HEK293T (cell line): ENCODE data around the gene QRFP.

ENCODE experiments used
- ARNT ChIP-seq: fragments of 450-650 bp; IDR thresholded peaks from 2 replicates; pipeline ENCODE4 v1.6.1; 2017; ENCODE audit warnings: mild to moderate bottlenecking
- BHLHE40 ChIP-seq: fragments of 450-650 bp; IDR thresholded peaks from 2 replicates; pipeline ENCODE4 v1.6.1; 2016; ENCODE audit warnings: mild to moderate bottlenecking, moderate library complexity, borderline replicate concordance
- FOXA1 ChIP-seq: fragments of 450-650 bp; IDR thresholded peaks from 2 replicates; pipeline ENCODE4 v1.6.1; 2016; ENCODE audit warnings: mild to moderate bottlenecking
- FOXK2 ChIP-seq: fragments of 450-650 bp; IDR thresholded peaks from 2 replicates; pipeline ENCODE4 v1.6.1; 2016; ENCODE audit warnings: mild to moderate bottlenecking
- FOXM1 ChIP-seq: fragments of 450-650 bp; IDR thresholded peaks from 2 replicates; pipeline ENCODE4 v1.6.1; 2017; ENCODE audit warnings: mild to moderate bottlenecking, borderline replicate concordance
- HDGF ChIP-seq: fragments of 450-650 bp; IDR thresholded peaks from 2 replicates; pipeline ENCODE4 v1.6.1; 2017; ENCODE audit warnings: antibody characterized with exemption, borderline replicate concordance
- L3MBTL2 ChIP-seq: fragments of 450-650 bp; conservative IDR thresholded peaks from 2 replicates; pipeline ENCODE4 v1.6.1; 2016; ENCODE audit warnings: mild to moderate bottlenecking
- SP1 ChIP-seq: fragments of 450-650 bp; IDR thresholded peaks from 2 replicates; pipeline ENCODE4 v1.6.1; 2017
- SUZ12 ChIP-seq: fragments of 450-650 bp; IDR thresholded peaks from 2 replicates; pipeline ENCODE4 v1.6.1; 2016; ENCODE audit warnings: mild to moderate bottlenecking
- TARDBP ChIP-seq: fragments of 450-650 bp; IDR thresholded peaks from 2 replicates; pipeline ENCODE4 v1.6.1; 2016
- TF ChIP-seq, protein P1 (sequence below): fragments of 450-650 bp; IDR thresholded peaks from 2 replicates; pipeline ENCODE4 v1.6.1; 2016

DNA sequence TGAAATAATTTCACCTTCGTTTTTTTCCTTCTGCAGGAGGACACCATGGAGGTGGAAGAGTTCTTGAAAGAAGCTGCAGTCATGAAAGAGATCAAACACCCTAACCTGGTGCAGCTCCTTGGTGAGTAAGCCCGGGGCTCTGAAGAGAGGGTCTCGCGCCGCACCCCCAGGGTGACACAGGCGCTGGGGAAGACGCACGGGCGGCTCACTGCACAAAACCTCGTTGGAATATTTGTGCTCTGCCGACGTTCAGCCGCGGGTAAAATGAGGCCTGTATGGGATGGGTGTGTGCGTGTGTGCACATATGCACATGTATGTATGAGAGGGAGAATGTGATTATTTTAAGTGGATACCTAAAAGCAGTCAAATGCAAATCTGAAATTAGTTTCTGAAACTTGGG, 24.5 kb downstream of the QRFP start:
- TF ChIP-seq ARNT (no peak), TARDBP (no peak), BHLHE40 (no peak), SP1 (no peak), FOXK2 (no peak), HDGF (no peak), SUZ12 (no peak), FOXM1 (no peak), FOXA1 (no peak), L3MBTL2 (no peak)
- TF ChIP-seq, protein P1, sequence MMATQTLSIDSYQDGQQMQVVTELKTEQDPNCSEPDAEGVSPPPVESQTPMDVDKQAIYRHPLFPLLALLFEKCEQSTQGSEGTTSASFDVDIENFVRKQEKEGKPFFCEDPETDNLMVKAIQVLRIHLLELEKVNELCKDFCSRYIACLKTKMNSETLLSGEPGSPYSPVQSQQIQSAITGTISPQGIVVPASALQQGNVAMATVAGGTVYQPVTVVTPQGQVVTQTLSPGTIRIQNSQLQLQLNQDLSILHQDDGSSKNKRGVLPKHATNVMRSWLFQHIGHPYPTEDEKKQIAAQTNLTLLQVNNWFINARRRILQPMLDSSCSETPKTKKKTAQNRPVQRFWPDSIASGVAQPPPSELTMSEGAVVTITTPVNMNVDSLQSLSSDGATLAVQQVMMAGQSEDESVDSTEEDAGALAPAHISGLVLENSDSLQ, result no peak
